ENCODE measurements around the gene SMNDC1.
"Not testable (repeated sequence)": the region's sequence is repeated elsewhere in the genome, so short reads cannot be mapped to it uniquely, and the experiment has no call there.

SMNDC1 gene

DNA sequence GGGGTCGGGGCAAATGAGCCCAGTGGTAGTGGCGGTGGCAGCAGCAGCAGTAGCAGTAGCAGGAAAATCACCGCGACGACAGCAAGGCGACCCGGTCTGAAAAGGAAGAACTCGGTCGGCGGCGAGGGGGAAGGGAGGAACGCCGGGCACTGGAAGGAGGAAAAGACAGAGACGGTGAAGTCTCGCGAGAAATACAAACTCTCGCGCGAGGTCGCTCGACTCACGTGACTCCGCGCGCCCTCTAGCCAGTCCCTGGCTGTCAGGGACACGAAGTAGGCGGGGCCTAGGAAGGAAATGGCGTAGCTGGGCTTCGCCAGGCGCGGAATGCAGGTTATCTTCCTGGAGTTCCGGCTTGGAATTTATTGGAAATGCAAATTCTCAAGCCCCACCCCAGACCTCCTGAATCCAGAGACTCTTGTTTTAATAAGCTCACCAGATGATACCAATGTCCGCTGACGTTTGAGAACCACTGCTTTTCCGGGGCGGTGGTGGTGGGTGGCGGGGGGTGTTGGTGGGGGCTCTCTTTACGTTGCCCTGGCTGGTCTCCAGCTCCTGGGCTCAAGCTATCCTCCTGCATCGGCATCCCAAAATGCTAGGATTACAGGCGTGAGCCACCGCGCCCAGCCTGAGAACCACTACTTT lies at the start of gene SMNDC1:
Gene SMNDC1, minus strand, starts transcription at position 141 of the 642 bp plus-strand sequence. CDS start 1,333 bp downstream, outside the sequence.
- peak; percentile 97 for DNase-seq

DNA sequence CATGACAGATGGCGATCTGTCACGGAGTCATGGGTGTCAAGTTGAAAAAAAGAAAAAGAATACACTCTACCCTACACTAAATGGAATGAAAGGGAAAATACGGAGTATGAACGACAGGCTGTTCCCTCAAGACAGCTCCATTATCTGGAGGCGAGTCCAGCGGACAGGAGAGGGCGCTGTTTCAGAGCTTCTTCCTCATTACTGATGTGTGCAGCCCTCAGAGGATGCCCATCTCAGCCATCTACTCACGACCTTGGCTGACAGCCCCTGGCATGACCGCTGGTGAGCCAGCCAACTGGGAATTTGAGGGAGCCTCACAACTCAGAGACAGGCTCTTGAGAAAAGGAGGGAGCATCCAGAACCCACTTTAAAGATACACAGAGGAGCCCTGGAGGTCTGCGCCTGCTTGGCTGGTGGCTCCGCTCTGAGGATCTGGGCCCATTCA lies 49.6 kb upstream of the SMNDC1 start:
- peak; percentile 84 for DNase-seq

DNA sequence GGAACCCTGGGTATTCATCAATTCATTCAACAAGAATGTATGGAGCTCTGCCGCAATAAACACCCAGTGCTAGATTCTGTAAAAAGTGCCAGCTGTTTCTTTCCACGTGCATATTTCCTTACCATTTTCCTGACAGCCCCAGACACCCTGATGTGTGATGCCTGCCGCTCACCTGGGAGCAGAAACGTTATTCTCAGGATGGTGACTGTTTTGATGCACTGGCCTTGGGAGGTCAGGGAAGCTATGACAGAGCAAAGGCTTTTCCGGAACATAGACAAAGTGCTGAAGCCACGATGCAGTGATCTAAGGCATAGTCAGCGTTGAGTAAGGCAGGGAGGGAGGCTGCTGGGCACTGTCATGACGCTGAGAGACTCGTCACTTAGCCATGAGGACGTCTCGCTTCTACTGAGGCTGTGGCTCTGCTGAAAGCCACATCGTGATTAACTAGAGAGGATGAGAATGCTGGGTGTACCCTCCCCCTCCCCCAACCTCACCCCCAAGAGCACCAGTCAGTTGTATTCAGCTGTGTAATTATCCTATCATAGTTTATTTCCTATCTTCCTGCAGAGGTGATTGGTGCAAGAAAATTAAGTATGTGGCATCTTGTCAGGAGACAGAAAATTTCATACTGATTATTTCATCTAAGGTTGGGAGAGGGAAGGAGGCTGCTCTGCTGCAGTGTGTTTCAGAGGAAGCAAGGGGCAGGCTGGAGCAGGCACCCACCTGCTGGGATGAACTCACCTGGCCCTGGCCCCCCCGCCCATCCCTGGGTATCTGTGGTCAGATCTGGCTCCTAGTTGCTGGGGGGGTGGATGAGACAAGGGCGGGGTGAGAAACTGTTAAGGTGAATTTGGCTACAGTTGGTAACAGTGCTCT lies 48.8 kb upstream of the SMNDC1 start:
- DNase-seq, result peak; percentile 96

DNA sequence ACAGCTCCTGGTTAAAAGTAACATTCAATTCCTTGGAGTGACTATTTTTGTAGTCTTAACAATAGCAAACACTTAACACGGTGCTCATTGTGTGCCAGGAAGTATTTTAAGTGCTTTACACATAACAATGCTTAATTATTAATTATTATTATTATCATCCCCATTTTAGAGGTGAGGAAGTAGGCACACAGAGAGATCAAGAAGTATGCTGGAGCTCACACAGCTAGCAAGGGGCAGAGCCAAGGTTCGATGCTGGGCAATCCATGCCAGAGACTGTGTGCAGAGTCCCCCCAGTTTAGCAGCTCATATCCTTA lies 48.2 kb upstream of the SMNDC1 start:
- DNase-seq, result no peak

DNA sequence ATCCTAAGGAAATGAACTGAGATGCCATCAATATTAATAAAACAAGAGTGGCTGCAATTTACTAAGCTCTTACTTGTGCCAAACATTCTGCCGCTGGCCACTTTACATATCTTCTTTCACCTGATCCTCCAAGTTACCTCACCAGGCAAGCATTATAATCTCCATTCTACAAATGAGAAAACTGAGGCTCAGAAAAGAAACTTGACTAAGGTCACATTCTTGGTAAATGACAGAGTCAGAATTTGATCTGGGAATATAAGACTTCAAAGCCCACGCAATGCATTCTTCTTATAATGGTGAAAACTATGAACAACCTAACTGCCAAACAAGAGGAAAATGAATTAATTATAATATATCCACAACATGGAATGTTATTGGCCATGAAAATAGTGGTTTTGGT lies 46.1 kb upstream of the SMNDC1 start:
- DNase-seq, result no peak

DNA sequence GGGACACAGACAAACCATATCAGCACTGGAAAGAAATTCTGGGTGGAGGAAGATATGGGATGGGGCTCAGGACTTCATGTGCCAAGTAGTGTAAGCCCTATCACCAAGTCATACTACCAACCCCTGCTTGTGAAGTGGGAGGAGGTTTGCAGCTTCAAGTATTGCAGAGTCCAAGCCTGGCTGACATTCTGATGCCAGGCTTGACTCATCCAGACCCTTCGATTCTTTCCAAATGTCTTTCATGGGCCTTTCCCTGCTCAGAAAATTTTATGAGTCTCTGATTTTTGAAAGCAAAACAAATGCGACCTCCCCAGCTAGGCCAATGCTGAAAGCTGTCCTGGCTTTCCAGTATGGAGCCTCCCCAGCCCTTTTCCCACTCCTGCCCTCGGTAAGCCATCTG lies 45.1 kb upstream of the SMNDC1 start:
- DNase-seq, result no peak

DNA sequence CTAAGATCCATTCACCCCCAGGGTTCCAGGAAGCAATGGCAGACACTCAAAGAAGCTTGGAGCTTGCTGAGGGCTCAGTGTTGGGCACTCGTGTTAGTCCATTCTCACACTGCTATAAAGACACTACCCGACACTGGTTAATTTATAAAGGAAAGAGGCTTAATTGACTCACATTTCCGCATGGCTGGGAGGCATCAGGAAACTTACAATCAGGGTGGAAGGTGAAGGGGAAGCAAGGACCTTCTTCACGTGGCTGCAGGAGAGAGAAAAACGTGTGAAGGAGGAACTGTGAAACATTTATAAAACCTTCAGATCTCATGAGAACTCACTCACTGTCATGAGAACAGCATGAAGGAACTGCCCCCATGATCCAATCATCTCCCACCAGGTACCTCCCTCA lies 44.7 kb upstream of the SMNDC1 start:
- DNase-seq, result no peak

DNA sequence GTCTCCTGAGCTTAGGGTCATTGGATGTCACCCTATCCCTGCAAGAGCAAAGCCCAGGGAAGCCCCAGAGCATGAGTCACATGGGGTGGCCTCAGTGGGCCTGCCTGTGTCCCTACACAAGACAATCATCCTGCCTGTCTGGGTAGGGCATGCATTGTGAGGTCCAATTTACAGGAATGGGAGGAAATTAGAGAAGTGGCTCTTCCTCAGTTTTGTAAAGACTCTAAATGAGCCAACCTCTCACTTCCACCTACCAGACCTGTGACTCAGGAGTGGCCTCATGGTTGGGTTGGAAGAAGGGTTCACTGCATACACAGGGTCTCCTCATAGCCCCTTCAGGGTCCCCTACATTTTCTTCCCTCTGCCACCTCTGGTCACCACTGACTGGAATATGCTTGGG lies 43.6 kb upstream of the SMNDC1 start:
- DNase-seq, result no peak

DNA sequence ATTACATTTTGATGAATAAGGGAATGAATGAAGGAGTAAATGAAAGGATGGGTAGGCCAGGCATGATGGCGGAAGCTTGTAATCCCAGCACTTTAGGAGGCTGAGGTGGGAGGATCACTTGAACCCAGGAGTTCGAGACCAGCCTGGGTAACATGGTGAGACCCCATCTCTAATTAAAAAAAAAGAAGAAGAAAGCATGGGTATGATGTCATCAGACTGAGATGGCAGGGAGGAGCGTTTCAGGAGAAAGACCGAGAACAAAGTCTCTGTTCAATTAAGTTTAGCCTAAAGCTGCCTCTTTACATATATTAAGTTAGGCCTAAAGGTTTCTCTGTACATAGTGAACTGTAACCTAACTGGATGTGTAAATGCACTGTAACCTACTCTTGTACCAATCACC lies 42.2 kb upstream of the SMNDC1 start:
- no peak for DNase-seq

DNA sequence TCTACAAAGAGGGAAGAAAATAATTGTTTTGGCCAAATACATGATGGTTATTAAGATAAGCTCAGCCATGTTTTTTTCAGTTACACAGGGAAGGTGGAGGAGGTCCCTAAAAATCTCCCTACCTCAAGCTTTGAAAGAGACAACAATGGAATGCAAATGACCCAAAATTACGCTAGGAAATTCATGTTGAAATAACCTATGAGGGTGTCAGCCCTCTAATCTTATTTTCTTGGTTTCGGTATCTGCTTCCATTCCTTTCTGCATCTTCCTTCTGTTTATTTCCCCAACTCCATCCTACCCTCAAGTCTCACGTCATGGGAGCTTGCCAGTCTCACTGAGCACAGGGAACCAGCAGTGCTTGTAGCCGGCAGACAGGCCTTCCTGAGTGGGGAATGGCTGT lies 40.6 kb upstream of the SMNDC1 start:
- no peak for DNase-seq

DNA sequence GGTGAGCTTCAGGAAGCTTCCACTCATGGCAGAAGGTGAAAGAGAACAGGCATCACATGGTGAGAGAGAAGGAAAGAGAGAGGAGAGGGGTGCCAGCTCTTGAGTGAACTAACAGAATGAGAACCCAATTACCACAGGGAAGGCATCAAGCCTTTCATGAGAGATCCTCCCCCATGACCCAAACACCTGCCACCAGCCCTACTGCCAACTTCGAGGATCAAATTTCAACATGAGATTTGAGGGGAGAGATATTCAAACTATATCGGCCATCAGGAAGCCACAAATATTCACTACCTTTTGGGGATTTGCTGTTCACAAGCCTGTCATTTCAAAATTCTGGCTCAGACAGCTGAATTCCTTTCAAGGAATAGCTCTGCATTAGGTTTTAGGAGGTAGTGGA lies 39.9 kb upstream of the SMNDC1 start:
- DNase-seq, result no peak

DNA sequence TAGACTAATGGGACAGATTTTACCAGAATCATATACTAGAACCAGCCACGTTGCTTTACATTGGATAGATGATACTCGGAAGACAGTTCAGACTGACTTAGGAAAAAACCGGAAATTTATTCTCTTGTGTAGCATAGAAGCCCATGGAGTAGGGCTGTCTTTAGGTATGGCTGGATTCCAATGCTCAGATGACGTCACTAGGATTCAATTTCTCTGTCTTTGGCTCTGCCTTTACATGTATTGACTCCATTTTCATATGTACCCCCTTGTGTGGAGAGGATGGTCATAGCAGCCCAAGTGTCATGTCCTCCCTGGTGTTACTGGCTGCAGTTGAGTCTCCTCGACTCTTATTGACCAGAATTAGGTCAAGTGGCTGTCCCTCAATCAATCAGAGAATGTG lies 39.2 kb upstream of the SMNDC1 start:
- DNase-seq, result no peak

DNA sequence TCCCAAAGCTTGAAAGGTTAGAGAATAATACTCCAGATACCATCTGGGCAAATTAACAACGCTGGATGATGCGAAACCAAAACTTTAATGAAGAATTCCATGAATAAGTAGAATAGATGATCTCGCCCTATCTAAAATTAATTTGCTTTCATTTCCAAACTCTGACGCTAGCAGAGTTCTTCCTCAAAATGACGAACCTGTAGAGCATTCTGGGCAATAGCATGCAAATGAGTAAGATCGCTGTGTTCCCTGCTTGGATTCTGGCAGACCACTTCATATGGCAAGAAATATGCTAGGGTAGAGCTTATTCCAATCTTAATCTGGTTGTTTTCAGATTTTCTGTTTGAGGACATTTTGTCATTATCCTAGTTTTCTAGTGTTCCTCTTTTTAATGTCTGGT lies 36.1 kb upstream of the SMNDC1 start:
- no peak for DNase-seq

DNA sequence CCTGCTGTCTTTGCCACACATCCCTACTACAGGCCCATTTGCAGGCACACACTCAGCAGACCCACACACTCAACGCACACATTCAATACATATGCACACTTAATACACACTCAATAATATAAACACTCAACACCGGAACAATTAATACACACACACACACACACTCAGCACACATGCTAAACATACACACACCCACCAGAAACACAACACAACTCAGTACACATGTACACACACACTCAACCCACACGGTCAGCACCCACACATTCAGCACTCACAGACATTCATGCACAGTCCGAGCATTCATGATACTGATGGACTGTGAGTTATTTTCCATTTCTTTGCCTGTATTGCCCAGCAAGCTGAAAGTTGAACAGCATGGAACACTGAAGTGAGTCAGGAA lies 35.4 kb upstream of the SMNDC1 start:
- no peak for DNase-seq

DNA sequence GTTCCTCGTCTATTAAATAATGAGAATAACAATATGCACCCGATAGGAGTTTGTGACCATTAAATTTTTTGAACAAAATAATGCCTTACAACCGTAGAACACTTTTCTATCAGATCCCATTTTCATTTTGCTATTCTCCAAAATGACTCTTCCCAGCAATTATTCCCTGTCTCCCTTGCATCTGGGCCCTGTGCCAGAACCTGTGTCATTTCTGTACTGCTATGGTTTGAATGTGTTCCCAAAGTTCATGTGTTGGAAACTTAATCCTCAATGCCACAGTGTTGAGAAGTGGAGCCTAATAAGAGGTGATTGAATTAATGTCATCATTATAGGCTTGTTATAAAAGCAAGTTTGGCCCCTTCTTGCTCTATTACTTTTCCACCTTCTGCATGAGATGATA lies 33.2 kb upstream of the SMNDC1 start:
- peak; percentile 57 for DNase-seq

DNA sequence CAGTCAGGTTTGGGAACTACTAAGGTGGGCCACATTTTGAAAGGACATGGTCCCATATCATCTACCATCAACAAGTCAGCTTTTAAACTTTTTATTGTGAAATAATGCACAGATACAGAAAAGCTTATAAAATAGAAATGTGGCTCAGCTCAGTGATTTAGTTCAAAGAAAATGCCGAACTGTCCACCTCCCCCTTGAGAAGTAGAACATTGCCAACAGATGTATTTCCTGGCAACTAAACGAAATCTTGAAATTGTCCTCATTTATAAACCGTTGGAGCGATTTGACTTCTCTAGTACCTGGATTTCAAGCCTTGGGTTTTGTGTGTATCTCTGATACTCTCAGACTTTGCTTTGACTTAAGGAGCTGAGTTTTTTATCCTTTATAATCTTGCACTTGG lies 32.7 kb upstream of the SMNDC1 start:
- no peak for DNase-seq

DNA sequence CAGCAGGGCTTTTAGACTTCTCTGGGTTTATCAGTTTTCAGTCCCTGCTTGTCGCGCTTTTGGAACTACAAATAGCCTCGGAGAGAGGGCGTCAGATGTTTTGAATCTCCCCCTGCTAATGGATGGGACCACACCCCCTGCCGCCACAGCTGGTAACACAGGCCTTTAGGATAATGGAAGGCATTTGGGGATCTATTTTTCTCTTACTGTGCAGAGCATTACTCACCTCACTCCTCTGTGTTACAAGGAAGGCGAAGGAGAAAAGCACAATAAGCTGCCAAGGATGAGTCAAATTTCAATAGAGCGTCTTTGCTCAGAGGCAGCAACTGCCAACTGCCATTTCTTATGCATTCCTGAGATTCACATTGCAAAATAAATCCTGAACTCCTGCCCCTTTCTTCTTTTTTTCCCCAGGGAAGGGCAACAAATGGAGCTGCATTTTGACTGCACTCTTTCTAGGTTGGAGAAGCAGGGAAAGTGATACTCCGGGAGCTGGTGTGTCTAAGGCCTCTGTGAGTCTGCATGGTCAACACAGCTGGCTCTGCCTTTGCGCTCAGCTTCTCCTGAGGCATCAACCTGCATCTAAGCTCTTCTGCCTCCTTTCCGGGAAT lies 31.5 kb upstream of the SMNDC1 start:
- DNase-seq, result peak; percentile 98

DNA sequence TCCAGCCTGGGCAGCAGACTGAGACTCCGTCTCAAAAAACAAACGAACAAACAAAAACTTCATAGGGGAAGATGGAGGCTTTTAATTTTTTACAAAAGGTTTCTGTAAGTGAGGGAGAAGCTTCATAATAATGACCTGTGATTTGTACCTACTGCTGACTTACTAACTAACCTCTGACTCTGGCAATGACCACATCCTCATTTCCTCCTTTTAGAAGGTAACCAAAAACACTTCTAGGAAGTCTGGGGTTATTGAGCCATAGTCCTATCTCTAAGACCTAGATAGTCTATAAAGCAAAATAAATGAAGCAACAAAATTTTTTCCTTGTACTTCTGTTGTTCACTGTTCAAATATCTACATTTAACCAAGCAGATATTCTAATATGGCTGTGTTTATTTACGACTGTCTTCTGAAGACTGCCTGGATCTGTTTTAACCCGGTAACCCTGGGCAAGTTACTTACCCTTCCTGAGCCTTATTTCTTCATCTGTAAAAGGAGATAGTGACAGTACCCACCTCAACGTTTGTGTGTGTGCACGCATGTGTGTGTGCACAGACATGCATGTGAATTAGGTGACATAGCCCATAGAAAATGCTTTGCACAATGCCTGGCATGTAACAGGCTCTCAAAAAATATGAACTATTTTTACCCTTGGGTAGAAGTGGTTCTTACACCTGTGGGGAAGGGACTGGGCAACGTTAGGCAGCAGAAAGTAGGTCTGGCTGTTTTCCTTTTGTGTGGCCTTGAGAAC lies 30.8 kb upstream of the SMNDC1 start:
- no peak for DNase-seq

DNA sequence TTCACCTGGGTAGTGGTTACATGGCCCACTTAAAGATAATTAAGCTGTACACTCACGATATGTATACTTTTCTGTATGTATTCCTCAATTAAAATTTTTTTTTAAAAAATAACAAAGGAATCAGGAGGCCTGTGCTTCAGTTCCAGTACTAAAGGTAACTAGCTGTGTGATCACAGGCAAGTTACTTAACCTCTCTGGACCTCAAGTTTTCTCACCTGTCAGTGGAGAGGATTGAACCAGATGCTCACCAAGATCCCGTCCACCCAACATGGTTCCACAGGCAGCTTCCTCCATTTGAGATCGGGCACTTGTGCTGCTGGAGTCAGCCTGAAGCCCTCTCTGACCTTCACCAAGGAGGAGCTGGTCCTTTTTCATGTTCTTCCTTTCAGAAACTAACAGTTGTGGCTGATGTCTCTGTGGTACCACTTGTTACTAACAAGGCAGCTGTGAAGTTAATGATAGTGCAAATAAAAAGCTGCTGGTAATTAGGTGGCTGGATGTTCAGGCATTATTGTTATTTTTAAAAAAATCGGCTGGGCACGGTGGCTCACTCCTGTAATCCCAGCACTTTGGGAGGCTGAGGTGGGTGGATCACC lies 29.4 kb upstream of the SMNDC1 start:
- no peak for DNase-seq

DNA sequence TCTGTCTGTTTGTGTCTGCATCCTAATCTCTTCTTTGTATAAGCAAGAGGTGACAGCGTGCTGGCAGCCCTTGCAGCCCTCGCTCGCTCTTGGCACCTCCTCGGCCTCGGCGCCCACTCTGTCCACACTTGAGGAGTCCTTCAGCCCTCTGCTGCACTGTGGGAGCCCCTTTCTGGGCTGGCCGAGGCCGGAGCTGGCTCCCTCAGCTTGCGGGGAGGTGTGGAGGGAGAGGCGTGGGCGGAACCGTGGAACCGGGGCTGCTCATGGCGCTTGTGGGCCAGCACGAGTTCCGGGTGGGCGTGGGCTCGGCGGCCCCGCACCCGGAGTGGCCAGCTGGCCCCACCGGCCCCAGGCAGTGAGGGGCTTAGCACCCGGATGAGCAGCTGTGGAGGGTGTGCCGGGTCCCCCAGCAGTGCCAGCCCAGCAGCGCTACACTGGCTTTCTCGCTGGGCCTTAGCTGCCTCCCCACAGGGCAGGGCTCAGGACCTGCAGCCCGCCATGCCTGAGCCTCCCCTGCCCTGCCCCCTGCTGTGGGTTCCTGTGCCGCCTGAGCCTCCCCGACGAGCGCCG lies 26.6 kb upstream of the SMNDC1 start:
- DNase-seq, result not testable (repeated sequence)

DNA sequence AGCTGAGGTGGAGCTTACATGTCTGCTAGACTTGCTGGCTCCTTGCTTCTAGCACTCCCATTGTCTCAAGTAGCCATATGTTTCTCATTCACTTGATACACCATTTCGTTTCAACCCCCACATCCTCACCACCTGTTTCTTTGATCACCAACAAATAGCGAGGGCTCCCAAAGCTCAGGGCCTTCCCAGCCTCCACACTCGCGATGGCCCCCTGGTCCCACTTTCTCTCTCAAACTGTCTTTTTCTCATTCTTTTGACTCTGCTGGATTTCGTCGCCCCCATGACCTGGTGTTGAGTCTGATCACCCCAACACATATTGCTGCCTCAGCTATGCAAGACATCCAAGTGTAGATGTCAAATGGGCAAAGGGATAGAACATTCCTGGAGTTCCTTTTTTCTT lies 26.0 kb upstream of the SMNDC1 start:
- DNase-seq, result no peak

DNA sequence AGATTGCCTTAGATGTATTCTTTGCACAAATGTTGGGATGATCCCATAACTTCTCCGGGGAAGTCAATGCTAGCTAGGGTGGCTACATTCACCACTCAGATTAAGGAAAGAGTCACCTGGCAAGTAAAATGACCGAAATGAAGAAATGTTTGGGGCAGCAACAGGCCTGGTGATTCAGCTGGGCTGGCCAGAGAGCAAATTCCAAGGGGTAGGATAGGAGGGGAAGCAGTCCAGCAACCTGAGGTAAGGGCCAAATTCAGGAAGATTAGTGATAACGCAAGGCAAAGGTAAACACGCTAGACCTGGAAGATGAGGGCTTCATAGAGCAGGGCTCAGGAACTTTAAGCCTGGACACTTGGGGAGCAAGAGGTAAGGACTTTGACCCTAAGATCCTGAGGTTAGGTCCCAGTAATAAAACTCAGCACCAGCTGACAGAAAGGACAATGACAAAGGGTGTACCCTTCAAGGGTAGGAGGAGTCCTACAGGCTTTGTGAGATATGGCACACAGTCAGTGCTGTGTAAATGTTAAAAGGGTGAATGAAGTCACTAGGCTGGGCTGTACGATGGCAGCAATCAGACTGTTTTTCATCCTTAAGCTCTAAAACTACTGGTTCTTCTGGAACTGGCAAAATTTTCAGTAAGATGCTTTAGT lies 22.7 kb upstream of the SMNDC1 start:
- DNase-seq, result no peak
